Measurements from ENCODE around the gene RNF7.
"Not testable (repeated sequence)": the region's sequence is repeated elsewhere in the genome, so short reads cannot be mapped to it uniquely, and the experiment has no call there.

The RNF7 gene

GRCh38 chr3:141777957-141778813, 40.1 kb downstream of the RNF7 start:
- DNase-seq (ENCODE audit: low read depth in 2 of 3, low spot score in 1 of 3) = no peak

- DNase-seq (ENCODE audit: low read depth in 2 of 3, low spot score in 1 of 3) = no peak
Observed at GRCh38 chr3:141779667-141780066, 41.6 kb downstream of the RNF7 start.

GRCh38 chr3:141782386-141782932, 44.4 kb downstream of the RNF7 start:
- no peak for DNase-seq (ENCODE audit: low read depth in 2 of 3, low spot score in 1 of 3)

DNA sequence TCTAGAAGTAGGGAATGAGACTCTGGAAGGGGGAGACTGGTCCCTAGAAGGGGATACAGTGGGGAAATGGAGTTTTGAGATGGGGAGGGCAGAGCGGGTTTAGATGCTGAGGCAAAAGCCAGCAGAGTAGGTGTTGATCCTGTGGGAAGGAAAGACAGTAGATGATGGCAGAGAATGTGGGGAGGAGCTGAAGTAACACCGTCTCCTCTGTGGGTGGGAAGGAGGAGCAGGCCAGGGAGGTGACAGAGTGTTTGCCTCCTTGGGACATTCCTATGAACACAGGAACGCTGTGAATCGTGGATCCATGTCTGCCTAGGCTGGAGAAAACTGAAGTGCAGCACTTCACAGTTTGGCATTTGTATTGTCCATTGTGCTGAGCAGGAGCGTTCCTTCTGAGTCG, 45.5 kb downstream of the RNF7 start:
- DNase-seq (ENCODE audit: low read depth in 2 of 3, low spot score in 1 of 3) = no peak

DNA sequence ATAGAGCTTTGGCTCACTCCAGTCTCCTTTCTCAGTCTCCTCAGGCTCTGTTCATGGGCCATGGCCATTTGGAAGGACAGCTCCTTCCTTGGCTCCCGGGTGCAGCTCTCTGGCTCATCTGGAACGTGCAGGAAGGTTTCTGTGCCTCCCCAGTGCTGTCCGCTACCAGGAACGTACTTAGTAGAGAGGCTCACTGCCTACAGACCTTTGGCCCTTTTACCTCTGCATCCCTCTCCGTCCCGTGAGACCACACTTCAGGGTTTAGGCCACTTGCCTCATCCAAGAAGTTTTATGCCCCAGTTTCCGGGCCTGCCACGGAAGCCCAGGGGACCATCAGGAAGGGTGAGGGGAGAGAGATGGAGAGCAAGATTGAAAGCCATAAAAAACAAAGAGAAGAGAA, 46.0 kb downstream of the RNF7 start:
- no peak for DNase-seq (ENCODE audit: low read depth in 2 of 3, low spot score in 1 of 3)

DNA sequence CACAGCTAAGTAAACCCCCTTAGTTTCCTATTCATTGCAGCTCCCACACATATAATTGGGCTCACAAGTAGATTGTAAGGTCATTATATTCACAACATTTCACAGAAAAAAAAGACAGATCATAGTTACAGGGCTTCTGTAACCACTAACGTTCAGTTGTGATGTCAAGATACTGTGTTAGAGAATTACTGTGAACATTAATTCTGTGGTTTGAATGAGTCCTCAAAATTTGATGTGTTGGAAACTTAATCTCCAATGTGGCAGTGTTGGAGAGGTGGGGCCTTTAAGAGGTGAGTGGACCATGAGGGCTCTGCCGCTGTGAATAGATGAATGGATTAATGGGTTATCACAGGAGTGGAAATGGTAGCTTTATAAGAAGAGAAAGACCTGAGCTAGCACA, 46.4 kb downstream of the RNF7 start:
- DNase-seq (ENCODE audit: low read depth in 2 of 3, low spot score in 1 of 3) = no peak

DNA sequence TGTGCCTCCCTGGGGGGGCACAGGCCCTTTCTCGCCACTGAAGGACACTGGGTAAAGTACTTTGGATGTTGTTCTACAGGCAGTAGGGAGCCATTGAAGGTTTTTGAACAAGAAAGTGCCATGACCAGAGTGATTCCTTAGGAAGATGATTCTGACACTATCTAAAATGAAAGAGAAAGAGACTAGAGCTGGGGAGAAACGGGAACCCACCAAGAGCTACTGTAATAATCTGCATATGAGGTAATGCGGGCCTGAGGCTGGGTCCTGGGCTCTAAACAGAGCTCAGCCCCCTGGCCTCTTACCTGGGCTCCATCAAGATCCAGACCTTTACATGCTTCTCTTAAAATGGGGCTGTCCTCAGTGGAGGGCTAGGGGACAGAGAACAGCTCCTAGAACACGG, 50.1 kb downstream of the RNF7 start:
- DNase-seq (ENCODE audit: low read depth in 2 of 3, low spot score in 1 of 3) = no peak

- not testable (repeated sequence) for DNase-seq (ENCODE audit: low read depth in 2 of 3, low spot score in 1 of 3)
Observed at GRCh38 chr3:141788750-141789149, 50.7 kb downstream of the RNF7 start.

DNA sequence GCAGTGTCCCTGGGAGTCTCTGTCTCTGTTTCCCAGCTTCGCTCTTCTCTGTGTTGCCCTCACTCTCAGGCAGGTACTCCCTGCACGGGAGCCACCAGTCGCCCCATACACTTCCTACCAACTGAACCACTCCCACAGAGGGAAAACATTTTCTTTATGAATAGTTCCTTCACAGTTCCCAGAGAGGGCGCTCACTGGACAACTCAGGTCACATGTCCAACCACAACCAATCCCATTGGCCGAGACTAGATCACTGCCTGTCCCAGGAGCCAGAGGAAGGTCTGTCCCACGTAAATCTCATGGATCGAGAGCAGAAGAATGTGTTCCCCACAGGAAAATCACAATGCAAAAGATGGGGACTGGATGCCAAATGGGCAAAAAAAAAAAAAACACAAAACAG, 51.2 kb downstream of the RNF7 start:
- DNase-seq (ENCODE audit: low read depth in 2 of 3, low spot score in 1 of 3) = no peak

DNA sequence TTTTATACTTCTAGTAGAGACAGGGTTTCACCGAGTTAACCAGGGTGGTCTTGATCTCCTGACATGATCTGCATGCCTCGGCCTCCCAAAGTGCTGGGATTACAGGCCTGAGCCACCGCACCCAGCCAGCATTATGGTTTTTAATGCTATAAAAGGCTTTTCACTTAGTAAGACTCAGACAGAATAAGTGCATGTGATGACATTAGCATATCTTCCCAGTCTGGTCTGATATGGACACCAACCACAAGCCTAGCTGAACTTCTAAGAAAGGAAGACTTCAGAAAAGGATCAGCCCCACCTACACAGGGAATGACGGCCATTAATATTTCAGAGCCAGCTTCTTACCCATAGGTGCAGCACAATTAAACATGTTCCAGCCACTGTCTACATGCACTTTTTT, 52.1 kb downstream of the RNF7 start:
- no peak for DNase-seq (ENCODE audit: low read depth in 2 of 3, low spot score in 1 of 3)

DNA sequence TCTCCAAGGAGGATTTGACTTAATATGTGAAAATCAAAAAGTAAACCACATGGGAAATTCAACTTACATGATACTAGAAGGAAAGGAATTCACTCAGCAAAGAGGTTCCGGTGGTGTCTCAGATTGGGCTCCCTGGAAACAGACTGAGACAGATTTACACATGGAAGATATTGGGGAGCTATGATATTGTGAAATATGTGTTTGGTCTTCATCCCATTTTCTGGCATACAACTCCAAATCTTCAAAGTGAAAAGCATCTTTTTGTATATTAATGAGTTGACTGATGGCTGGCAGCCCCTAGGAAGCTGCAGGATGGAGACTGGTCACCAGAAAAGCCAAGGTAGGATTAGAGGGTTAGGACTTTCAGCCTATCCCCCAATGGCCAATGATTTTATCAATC, 54.4 kb downstream of the RNF7 start:
- DNase-seq (ENCODE audit: low read depth in 2 of 3, low spot score in 1 of 3) = no peak

DNA sequence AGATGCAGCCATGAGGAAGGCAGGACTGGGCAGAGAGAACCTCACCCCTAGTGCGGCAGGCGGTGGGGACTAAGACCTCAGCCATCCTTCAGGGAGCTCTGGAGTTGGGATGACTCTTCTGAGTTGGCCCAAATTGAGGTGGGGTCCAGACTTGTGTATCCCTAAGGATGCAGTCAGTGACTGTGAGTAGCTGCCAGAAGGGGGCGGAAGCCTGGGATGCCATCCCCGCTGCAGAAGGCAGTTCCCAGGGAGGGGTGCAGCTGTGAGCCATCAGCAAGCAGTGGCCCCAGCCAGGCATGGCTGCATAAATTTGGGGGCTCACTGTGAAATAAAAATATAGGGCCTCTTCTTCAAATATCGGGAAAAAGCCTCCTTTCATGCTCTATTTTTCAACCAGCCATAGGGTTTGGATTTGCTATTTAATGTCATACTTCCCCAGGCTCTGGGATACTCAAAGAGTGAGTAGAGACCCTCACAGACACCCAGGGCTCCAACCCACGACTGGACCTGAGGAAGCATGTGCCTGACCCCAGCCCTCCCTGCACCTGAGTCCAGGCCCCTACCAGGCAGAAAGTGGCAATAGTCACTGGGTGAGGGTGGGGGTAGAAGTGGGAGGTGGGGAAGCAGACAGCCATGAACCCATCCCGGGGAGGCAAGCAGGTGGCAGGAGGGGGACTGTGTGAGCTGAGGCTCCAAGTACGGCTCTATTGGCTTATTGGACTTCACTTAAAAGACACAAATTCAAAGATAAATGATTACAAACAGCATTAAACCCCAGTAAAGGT, 55.6 kb downstream of the RNF7 start:
- no peak for DNase-seq (ENCODE audit: low read depth in 2 of 3, low spot score in 1 of 3)

DNA sequence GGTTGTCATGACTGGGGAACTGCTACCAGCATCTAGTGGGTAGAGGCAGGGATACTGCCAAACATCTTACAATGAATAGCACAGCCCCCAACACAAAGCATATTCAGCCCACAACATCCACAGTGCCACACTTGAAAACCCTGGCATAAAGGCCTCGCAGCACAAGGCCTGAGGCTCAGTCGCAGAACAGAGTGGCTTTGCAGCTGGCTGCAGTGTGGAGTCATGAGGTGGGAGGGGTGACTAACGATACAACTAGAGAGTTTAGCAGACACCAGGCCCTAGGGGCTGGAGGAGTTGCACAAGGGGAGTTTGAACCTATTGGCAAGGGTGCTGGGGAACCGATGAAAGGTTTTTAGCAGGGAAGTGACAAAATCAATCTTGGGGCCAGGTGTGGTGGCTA, 57.2 kb downstream of the RNF7 start:
- DNase-seq (ENCODE audit: low read depth in 2 of 3, low spot score in 1 of 3) = peak in 1 of 3 donors; percentile 19

- no peak for DNase-seq (ENCODE audit: low read depth in 2 of 3, low spot score in 1 of 3)
Observed at GRCh38 chr3:141795741-141796080, 57.6 kb downstream of the RNF7 start.

DNA sequence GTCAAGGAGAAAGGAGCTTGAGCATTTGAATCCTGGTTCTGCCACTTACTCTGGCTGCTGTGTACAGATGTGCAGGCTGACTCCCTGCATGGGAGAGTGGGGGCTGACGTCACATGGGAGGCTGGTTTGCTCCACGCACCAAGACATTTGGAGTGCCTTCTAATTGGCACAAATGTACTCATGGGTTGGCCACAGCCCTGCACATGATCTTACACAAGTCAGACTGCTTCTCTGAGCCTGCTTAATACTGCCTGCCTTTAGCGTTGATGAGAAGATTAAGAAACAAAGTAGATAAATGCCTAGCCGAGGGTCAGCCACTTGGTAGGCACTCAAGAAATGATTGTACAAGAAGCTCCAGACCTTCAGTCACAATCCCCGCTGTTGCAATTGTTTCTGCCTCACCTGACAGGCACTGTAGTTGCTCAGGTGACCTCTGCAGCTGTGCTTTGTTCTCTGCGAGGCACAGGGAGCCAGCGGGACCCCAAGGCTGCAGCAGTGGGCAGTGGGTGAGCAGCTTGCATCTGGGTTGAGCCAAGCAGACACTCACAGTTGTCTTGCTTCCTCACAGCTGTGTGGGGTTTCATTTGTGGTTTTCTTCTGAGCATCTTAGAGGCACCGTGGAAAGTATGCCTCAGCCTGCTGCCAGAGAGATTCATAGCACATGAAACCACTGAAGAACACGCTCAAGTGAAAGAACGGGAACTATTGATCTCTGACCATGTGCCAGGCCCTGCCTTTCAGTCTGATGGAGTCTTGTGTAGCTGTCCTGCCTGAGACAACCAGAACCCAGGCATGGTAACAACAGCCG, 58.2 kb downstream of the RNF7 start:
- DNase-seq (ENCODE audit: low read depth in 2 of 3, low spot score in 1 of 3) = peak; percentile 69 to 71 (median 70)
